ENCODE measurements around the gene GSK3A.

GRCh38 chr19:42249149-42249750, 6.8 kb upstream of the GSK3A start:
- no peak for TF ChIP-seq CTCF (conservative IDR thresholded peaks at IDR 0.05)
- no peak for TF ChIP-seq EZH2 (IDR thresholded peaks at IDR 0.05; ENCODE audit: low read depth)
